AG09309 (cell line): Measurements from ENCODE around the gene TMEM192.

Source experiments
- DNase-seq: peaks from one replicate; pipeline ENCODE4 v3.0.0-alpha.2; 2010; ENCODE audit warnings: low read depth
- H3K4me3 ChIP-seq: 2 replicates; pipeline ENCODE4 v1.5.1; 2011; ENCODE audit warnings: mild to moderate bottlenecking, low read depth, low read length, moderate library complexity; ENCODE audit not compliant: control insufficient read depth
- TF ChIP-seq, protein P1 (sequence below): IDR thresholded peaks from 2 replicates; pipeline ENCODE4 v1.5.1; 2011; ENCODE audit warnings: mild to moderate bottlenecking, low read depth, low read length, inconsistent platforms; ENCODE audit not compliant: insufficient read depth, control insufficient read depth; ENCODE audit errors: missing control alignments

Gene TMEM192

GRCh38 chr4:165070560-165070959, 42.1 kb downstream of the TMEM192 start:
- TF ChIP-seq, protein P1, sequence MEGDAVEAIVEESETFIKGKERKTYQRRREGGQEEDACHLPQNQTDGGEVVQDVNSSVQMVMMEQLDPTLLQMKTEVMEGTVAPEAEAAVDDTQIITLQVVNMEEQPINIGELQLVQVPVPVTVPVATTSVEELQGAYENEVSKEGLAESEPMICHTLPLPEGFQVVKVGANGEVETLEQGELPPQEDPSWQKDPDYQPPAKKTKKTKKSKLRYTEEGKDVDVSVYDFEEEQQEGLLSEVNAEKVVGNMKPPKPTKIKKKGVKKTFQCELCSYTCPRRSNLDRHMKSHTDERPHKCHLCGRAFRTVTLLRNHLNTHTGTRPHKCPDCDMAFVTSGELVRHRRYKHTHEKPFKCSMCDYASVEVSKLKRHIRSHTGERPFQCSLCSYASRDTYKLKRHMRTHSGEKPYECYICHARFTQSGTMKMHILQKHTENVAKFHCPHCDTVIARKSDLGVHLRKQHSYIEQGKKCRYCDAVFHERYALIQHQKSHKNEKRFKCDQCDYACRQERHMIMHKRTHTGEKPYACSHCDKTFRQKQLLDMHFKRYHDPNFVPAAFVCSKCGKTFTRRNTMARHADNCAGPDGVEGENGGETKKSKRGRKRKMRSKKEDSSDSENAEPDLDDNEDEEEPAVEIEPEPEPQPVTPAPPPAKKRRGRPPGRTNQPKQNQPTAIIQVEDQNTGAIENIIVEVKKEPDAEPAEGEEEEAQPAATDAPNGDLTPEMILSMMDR = no peak
- DNase-seq = no peak
- H3K4me3 ChIP-seq = no peak overlapping the region

GRCh38 chr4:165060938-165061337, 51.7 kb downstream of the TMEM192 start:
- no peak overlapping the region for H3K4me3 ChIP-seq
- no peak for DNase-seq
- TF ChIP-seq, protein P1 = peak; percentile 19

DNA sequence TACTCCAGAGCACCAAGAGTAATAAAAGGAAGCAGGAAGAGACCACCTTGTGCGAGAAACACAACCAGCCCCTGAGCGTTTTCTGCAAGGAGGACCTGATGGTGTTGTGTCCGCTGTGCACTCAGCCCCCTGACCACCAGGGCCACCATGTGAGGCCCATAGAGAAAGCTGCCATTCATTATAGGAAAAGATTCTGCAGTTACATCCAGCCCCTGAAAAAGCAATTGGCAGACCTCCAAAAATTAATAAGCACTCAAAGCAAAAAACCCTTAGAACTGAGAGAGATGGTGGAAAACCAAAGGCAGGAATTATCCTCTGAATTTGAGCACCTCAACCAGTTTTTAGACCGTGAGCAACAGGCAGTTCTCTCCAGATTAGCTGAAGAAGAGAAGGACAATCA, 53.3 kb downstream of the TMEM192 start:
- no peak for DNase-seq

DNA sequence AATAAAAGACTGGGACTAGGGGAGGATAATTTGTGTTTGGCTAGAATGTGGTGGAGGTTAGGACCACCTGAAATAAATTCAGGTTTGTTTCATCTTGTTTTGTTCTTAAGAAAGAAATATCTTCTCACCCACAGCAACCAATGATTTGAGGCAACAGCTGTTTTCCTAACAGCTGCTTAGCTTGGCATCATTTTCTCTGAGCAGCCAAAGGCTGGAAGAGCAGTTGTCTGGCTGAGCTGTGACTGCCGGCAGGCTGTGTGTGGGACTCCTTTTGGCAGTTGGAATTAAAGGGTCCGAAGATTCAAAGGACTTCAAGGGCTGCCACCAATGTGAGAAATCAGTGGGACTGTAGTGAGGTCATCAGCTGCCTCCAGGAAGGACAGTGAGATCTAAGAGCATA, 54.0 kb downstream of the TMEM192 start:
- TF ChIP-seq, protein P1 = no peak
- no peak for DNase-seq
- no peak overlapping the region for H3K4me3 ChIP-seq

More for the DNA sequence above, 53.3 kb downstream of the TMEM192 start:
- H3K4me3 ChIP-seq = no peak overlapping the region
- TF ChIP-seq, protein P1 = no peak

DNA sequence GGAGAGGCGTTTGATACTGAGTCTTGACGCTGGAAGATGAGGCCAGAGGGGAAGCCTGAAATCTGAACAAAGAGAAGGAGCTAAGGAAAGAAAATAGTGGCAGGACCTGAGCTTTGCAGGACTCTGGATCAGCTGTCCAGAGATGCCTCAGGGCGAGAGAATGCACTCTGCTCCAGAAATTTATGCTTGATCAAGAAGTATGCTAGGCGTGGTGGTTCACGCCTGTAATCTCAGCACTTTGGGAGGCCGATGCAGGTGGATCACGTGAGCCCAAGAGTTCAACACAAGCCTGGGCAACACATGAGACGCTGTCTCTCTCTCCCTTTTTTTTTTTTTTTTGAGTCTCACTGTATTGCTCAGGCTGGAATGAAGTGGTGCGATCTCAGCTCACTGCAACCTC, 57.1 kb downstream of the TMEM192 start:
- DNase-seq = no peak
- no peak overlapping the region for H3K4me3 ChIP-seq
- TF ChIP-seq, protein P1 = no peak

- H3K4me3 ChIP-seq = no peak within 1 kb of the TSS
- DNase-seq = no peak
- TF ChIP-seq, protein P1 = no peak
These were observed 59.0 kb downstream of the TMEM192 start, which contains the start of gene TRIM75 for GRCh38 chr4:165053645-165054044. Gene TRIM75 (plus strand): TSS chr4:165053866. CDS start chr4:165059148, 5,282 bp downstream.

GRCh38 chr4:165052627-165053026, 60.0 kb downstream of the TMEM192 start:
- no peak overlapping the region for H3K4me3 ChIP-seq
- TF ChIP-seq, protein P1 = no peak

More at GRCh38 chr4:165052627-165053026, 60.0 kb downstream of the TMEM192 start:
- no peak for DNase-seq
